ENCODE data around the gene WDR89.
"Not testable (repeated sequence)": the region's sequence is repeated elsewhere in the genome, so short reads cannot be mapped to it uniquely, and the experiment has no call there.

WDR89 gene

GRCh38 chr14:63656194-63656593 lies 14.5 kb upstream of the WDR89 start:
- no peak for DNase-seq
- in situ Hi-C loops (cut with MboI; ENCODE audit: low pct_unique_long_range_greater_than_20kb, low sequenced_read_pairs), result no loop called here

- in situ Hi-C loops (cut with MboI; ENCODE audit: low pct_unique_long_range_greater_than_20kb, low sequenced_read_pairs), result no loop called here
Measured at GRCh38 chr14:63654936-63655335, 13.3 kb upstream of the WDR89 start.

GRCh38 chr14:63654346-63654745 lies 12.7 kb upstream of the WDR89 start:
- DNase-seq, result no peak
- in situ Hi-C loops (cut with MboI; ENCODE audit: low pct_unique_long_range_greater_than_20kb, low sequenced_read_pairs), result no loop called here

More at GRCh38 chr14:63654936-63655335, 13.3 kb upstream of the WDR89 start:
- DNase-seq, result no peak

GRCh38 chr14:63652406-63652805 lies 10.7 kb upstream of the WDR89 start:
- DNase-seq, result no peak
- in situ Hi-C loops (cut with MboI; ENCODE audit: low pct_unique_long_range_greater_than_20kb, low sequenced_read_pairs), result no loop called here

GRCh38 chr14:63650256-63650952 lies 8.7 kb upstream of the WDR89 start:
- DNase-seq, result no peak
- in situ Hi-C loops (cut with MboI; ENCODE audit: low pct_unique_long_range_greater_than_20kb, low sequenced_read_pairs), result no loop called here

GRCh38 chr14:63647696-63648410 lies 6.2 kb upstream of the WDR89 start:
- in situ Hi-C loops (cut with MboI; ENCODE audit: low pct_unique_long_range_greater_than_20kb, low sequenced_read_pairs), result no loop called here
- no peak for DNase-seq

- DNase-seq, result no peak
- in situ Hi-C loops (cut with MboI; ENCODE audit: low pct_unique_long_range_greater_than_20kb, low sequenced_read_pairs), result no loop called here
Measured at GRCh38 chr14:63644741-63645140, 3.1 kb upstream of the WDR89 start.

GRCh38 chr14:63642656-63643382 lies 1.1 kb upstream of the WDR89 start:
- in situ Hi-C loops (cut with MboI; ENCODE audit: low pct_unique_long_range_greater_than_20kb, low sequenced_read_pairs), result no loop called here
- DNase-seq, result no peak

GRCh38 chr14:63642229-63642611 lies 549 bp upstream of the WDR89 start:
- peak; percentile 96 for DNase-seq
- in situ Hi-C loops (cut with MboI; ENCODE audit: low pct_unique_long_range_greater_than_20kb, low sequenced_read_pairs), result no loop called here

- in situ Hi-C loops (cut with MboI; ENCODE audit: low pct_unique_long_range_greater_than_20kb, low sequenced_read_pairs), result no loop called here
- DNase-seq, result no peak
Measured at GRCh38 chr14:63638493-63638892, 3.2 kb downstream of the WDR89 start.

- in situ Hi-C loops (cut with MboI; ENCODE audit: low pct_unique_long_range_greater_than_20kb, low sequenced_read_pairs); DNase-seq: not testable (repeated sequence)
Measured at GRCh38 chr14:63636094-63636635, 5.5 kb downstream of the WDR89 start.

- in situ Hi-C loops (cut with MboI; ENCODE audit: low pct_unique_long_range_greater_than_20kb, low sequenced_read_pairs), result no loop called here
- DNase-seq, result no peak
Measured at GRCh38 chr14:63633801-63634200, 7.9 kb downstream of the WDR89 start.

- DNase-seq, result peak; percentile 43
- in situ Hi-C loops (cut with MboI; ENCODE audit: low pct_unique_long_range_greater_than_20kb, low sequenced_read_pairs), result no loop called here
Measured at GRCh38 chr14:63632932-63633514, 8.6 kb downstream of the WDR89 start.

GRCh38 chr14:63624701-63625100 lies 17.0 kb downstream of the WDR89 start:
- DNase-seq, result no peak
- in situ Hi-C loops (cut with MboI; ENCODE audit: low pct_unique_long_range_greater_than_20kb, low sequenced_read_pairs), result no loop called here

- no peak for DNase-seq
- in situ Hi-C loops (cut with MboI; ENCODE audit: low pct_unique_long_range_greater_than_20kb, low sequenced_read_pairs), result no loop called here
Measured at GRCh38 chr14:63624203-63624602, 17.5 kb downstream of the WDR89 start.

GRCh38 chr14:63621975-63622374 lies 19.7 kb downstream of the WDR89 start:
- in situ Hi-C loops (cut with MboI; ENCODE audit: low pct_unique_long_range_greater_than_20kb, low sequenced_read_pairs), result not testable (repeated sequence)

GRCh38 chr14:63616015-63616414 lies 25.7 kb downstream of the WDR89 start:
- no peak for DNase-seq
- in situ Hi-C loops (cut with MboI; ENCODE audit: low pct_unique_long_range_greater_than_20kb, low sequenced_read_pairs), result no loop called here

More at GRCh38 chr14:63621975-63622374, 19.7 kb downstream of the WDR89 start:
- not testable (repeated sequence) for DNase-seq

GRCh38 chr14:63614679-63615363 lies 26.9 kb downstream of the WDR89 start:
- in situ Hi-C loops (cut with MboI; ENCODE audit: low pct_unique_long_range_greater_than_20kb, low sequenced_read_pairs), result no loop called here
- DNase-seq, result no peak

- no peak for DNase-seq
- in situ Hi-C loops (cut with MboI; ENCODE audit: low pct_unique_long_range_greater_than_20kb, low sequenced_read_pairs), result no loop called here
Measured at GRCh38 chr14:63611078-63611477, 30.6 kb downstream of the WDR89 start.

All from KBM-7 (cell line).